ENCODE data around the gene TMEM158. TPM values are rescaled to one million over a fixed set of nuclear protein-coding genes. Genes with fewer than 3 reads are reported as not detected.
A peak's percentile ranks its signal among the peaks of the same experiment; 100 is the strongest.

TMEM158 gene
- total and polyA plus RNA-seq, 2 donors from 2014 or later = 3.1 to 5.1 TPM

DNA sequence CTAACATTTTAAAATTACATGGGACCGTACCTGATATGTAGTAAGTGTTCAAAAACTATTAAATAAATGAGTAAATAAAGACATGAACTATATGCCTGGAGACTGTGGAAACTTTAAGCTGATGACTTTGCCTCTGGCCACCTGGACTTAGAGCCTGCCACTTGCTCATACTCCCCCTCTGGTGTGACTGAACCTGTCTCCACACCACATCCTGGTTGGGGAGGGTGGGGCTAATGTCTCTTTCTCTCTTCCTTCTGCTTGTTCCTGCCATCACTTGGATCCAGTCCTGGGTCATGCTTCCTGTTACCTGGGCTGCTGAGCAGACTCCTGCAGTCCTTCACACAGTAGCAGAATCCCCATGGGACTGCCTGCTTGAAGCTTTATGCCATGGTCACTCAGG is 8.2 kb upstream of the TMEM158 start:
- FAIRE-seq = no peak
- TF ChIP-seq, protein P1, sequence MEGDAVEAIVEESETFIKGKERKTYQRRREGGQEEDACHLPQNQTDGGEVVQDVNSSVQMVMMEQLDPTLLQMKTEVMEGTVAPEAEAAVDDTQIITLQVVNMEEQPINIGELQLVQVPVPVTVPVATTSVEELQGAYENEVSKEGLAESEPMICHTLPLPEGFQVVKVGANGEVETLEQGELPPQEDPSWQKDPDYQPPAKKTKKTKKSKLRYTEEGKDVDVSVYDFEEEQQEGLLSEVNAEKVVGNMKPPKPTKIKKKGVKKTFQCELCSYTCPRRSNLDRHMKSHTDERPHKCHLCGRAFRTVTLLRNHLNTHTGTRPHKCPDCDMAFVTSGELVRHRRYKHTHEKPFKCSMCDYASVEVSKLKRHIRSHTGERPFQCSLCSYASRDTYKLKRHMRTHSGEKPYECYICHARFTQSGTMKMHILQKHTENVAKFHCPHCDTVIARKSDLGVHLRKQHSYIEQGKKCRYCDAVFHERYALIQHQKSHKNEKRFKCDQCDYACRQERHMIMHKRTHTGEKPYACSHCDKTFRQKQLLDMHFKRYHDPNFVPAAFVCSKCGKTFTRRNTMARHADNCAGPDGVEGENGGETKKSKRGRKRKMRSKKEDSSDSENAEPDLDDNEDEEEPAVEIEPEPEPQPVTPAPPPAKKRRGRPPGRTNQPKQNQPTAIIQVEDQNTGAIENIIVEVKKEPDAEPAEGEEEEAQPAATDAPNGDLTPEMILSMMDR (IDR thresholded peaks at IDR 0.05; ENCODE audit: borderline replicate concordance, extremely low read depth, insufficient read depth) = no peak
- intact Hi-C loops (cut with DNase I) = no loop called here

GRCh38 chr3:45232521-45232920 is 6.4 kb upstream of the TMEM158 start:
- intact Hi-C loops (cut with DNase I) = no loop called here
- Histone ChIP-seq H3K9me3 (ENCODE audit: control insufficient read depth in 2 of 3, insufficient read depth in 1 of 3, low read length in 3 of 3) (no peaks in the 10 kb centered on the region), H3K9ac (ENCODE audit: low read length in 3 of 3) (no peak overlapping the region), H3K4me3 (ENCODE audit: low read length in 3 of 3) (no peak overlapping the region), H3K4me1 (ENCODE audit: control insufficient read depth in 2 of 3, insufficient read depth in 2 of 3, low read depth in 1 of 3, low read length in 3 of 3) (no peaks in the 10 kb centered on the region), H3K36me3 (ENCODE audit: control insufficient read depth in 2 of 3, insufficient read depth in 3 of 3, low read length in 3 of 3) (no peaks in the 10 kb centered on the region), H3K27ac (ENCODE audit: low read depth in 2 of 2, low read length in 2 of 2) (no peak overlapping the region), H3K27me3 (ENCODE audit: control insufficient read depth, insufficient read depth, low read length) (no peaks in the 10 kb centered on the region)
- TF ChIP-seq, protein P1 (IDR thresholded peaks at IDR 0.05; ENCODE audit: borderline replicate concordance, extremely low read depth, insufficient read depth) = no peak
- DNase-seq = peak in 2 of 5 donors; percentile 36 to 69
- no peak for FAIRE-seq

More for the DNA sequence above, 8.2 kb upstream of the TMEM158 start:
- no peaks in the 10 kb centered on the region for H3K4me1 ChIP-seq (ENCODE audit: control insufficient read depth in 2 of 3, insufficient read depth in 2 of 3, low read depth in 1 of 3, low read length in 3 of 3)
- H3K9me3 ChIP-seq (ENCODE audit: control insufficient read depth in 2 of 3, insufficient read depth in 1 of 3, low read length in 3 of 3) = no peaks in the 10 kb centered on the region
- no peak overlapping the region for H3K4me3 ChIP-seq (ENCODE audit: low read length in 3 of 3)
- no peaks in the 10 kb centered on the region for H3K36me3 ChIP-seq (ENCODE audit: control insufficient read depth in 2 of 3, insufficient read depth in 3 of 3, low read length in 3 of 3)
- H3K9ac ChIP-seq (ENCODE audit: low read length in 3 of 3) = no peak overlapping the region
- no peaks in the 10 kb centered on the region for H3K27me3 ChIP-seq (ENCODE audit: control insufficient read depth, insufficient read depth, low read length)
- no peak for DNase-seq
- no peak overlapping the region for H3K27ac ChIP-seq (ENCODE audit: low read depth in 2 of 2, low read length in 2 of 2)

DNA sequence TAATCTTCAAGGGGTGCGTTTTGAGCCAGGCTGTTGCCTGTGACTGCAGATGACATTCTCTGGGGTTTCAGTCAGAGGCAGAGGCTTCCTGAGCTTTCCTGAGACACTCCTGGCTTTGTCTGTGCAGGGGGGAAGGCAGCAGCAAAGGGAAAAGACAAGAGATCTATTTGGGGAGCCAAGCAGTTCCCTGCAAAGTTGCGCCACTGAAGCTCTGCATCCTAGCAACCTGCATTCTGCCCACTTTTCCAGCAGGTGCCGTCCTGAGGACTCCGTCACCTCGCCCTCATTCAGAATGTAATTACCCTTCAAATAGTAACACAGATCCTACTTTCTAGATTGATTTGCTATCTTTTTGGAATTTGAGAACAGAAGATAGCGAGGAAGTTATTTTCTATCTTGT is 1.9 kb upstream of the TMEM158 start:
- FAIRE-seq = no peak
- TF ChIP-seq, protein P1 (IDR thresholded peaks at IDR 0.05; ENCODE audit: borderline replicate concordance, extremely low read depth, insufficient read depth) = no peak
- no peaks in the 10 kb centered on the region for H3K36me3 ChIP-seq (ENCODE audit: control insufficient read depth in 2 of 3, insufficient read depth in 3 of 3, low read length in 3 of 3)
- peaks cover 0 to 4% (median 0%) of the 10 kb centered on the region in 3 donors for H3K4me1 ChIP-seq (ENCODE audit: control insufficient read depth in 2 of 3, insufficient read depth in 2 of 3, low read depth in 1 of 3, low read length in 3 of 3)
- no peak overlapping the region for H3K27ac ChIP-seq (ENCODE audit: low read depth in 2 of 2, low read length in 2 of 2)
- DNase-seq = peak in 1 of 5 donors; percentile 33
- no peaks in the 10 kb centered on the region for H3K9me3 ChIP-seq (ENCODE audit: control insufficient read depth in 2 of 3, insufficient read depth in 1 of 3, low read length in 3 of 3)
- peaks cover 7% of the 10 kb centered on the region for H3K27me3 ChIP-seq (ENCODE audit: control insufficient read depth, insufficient read depth, low read length)
- H3K4me3 ChIP-seq (ENCODE audit: low read length in 3 of 3) = no peak overlapping the region
- no peak overlapping the region for H3K9ac ChIP-seq (ENCODE audit: low read length in 3 of 3)
- intact Hi-C loops (cut with DNase I) = loop anchor here (10.0 kb wide), 1 partner anchor 267 kb away; no protein-coding TSS in a partner anchor
